HL-60 (cell line): Measurements from ENCODE around the gene ROR1.

Experiments
- DNase-seq, 2 experiments: peaks; one replicate each; pipeline ENCODE4 v3.0.0-alpha.2; 2010 to 2020; ENCODE audit warnings: low read depth in 1 of 2, low spot score in 1 of 2
- H3K27ac ChIP-seq: fragments of 250-450 bp; sonication (Bioruptor Pico); replicated peaks from 2 replicates; pipeline ENCODE4 v1.5.1; 2020; ENCODE audit warnings: mild to moderate bottlenecking, moderate library complexity
- H3K27me3 ChIP-seq: fragments of 250-450 bp; sonication (Bioruptor Pico); 2 replicates; pipeline ENCODE4 v1.5.1; 2021; ENCODE audit warnings: mild to moderate bottlenecking, moderate library complexity; ENCODE audit not compliant: insufficient read depth, poor library complexity, severe bottlenecking
- H3K4me3 ChIP-seq: replicated peaks from 2 replicates; pipeline ENCODE4 v1.5.1; 2011; ENCODE audit warnings: mild to moderate bottlenecking, control low read depth, low read length; ENCODE audit not compliant: insufficient read depth
- GABPA ChIP-seq: IDR thresholded peaks from 2 replicates; pipeline ENCODE4 v1.6.1; 2012; ENCODE audit warnings: low read depth
- POLR2AphosphoS5 ChIP-seq: IDR thresholded peaks from 2 replicates; pipeline ENCODE4 v1.6.1; 2012; ENCODE audit warnings: low read depth
- REST ChIP-seq: IDR thresholded peaks from 2 replicates; pipeline ENCODE4 v1.6.1; 2012; ENCODE audit warnings: low read depth; ENCODE audit not compliant: insufficient replicate concordance
- SPI1 ChIP-seq: IDR thresholded peaks from 2 replicates; pipeline ENCODE4 v1.6.1; 2012; ENCODE audit warnings: low read depth, mild to moderate bottlenecking, borderline replicate concordance
- TF ChIP-seq, protein P1 (sequence below): IDR thresholded peaks from one replicate; pipeline ENCODE4 v1.5.1; 2011; ENCODE audit warnings: low read length, control low read depth, inconsistent platforms; ENCODE audit not compliant: insufficient read depth

ROR1 gene

GRCh38 chr1:64061430-64062104 lies 287.8 kb downstream of the ROR1 start:
- DNase-seq: no peak
- no peaks in the 10 kb centered on the region for H3K27me3 ChIP-seq
- TF ChIP-seq SPI1: no peak
- no peak for TF ChIP-seq REST
- TF ChIP-seq, protein P1, sequence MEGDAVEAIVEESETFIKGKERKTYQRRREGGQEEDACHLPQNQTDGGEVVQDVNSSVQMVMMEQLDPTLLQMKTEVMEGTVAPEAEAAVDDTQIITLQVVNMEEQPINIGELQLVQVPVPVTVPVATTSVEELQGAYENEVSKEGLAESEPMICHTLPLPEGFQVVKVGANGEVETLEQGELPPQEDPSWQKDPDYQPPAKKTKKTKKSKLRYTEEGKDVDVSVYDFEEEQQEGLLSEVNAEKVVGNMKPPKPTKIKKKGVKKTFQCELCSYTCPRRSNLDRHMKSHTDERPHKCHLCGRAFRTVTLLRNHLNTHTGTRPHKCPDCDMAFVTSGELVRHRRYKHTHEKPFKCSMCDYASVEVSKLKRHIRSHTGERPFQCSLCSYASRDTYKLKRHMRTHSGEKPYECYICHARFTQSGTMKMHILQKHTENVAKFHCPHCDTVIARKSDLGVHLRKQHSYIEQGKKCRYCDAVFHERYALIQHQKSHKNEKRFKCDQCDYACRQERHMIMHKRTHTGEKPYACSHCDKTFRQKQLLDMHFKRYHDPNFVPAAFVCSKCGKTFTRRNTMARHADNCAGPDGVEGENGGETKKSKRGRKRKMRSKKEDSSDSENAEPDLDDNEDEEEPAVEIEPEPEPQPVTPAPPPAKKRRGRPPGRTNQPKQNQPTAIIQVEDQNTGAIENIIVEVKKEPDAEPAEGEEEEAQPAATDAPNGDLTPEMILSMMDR: no peak
- no peak for TF ChIP-seq GABPA
- no peak for TF ChIP-seq POLR2AphosphoS5
- H3K4me3 ChIP-seq: no peak overlapping the region
- no peak overlapping the region for H3K27ac ChIP-seq

- no peak for DNase-seq
- no peaks in the 10 kb centered on the region for H3K27me3 ChIP-seq
- H3K27ac ChIP-seq: no peak overlapping the region
- TF ChIP-seq POLR2AphosphoS5 (no peak), SPI1 (no peak), REST (no peak), GABPA (no peak)
- TF ChIP-seq, protein P1: no peak
- H3K4me3 ChIP-seq: no peak overlapping the region
Observed at GRCh38 chr1:64062529-64062928, 288.7 kb downstream of the ROR1 start.

- no peak overlapping the region for H3K27ac ChIP-seq
- no peak overlapping the region for H3K4me3 ChIP-seq
- H3K27me3 ChIP-seq: no peaks in the 10 kb centered on the region
- no peak for TF ChIP-seq REST
- TF ChIP-seq GABPA: no peak
- TF ChIP-seq POLR2AphosphoS5: no peak
- TF ChIP-seq, protein P1: no peak
- no peak for TF ChIP-seq SPI1
- no peak for DNase-seq
Observed at GRCh38 chr1:64062941-64063581, 289.2 kb downstream of the ROR1 start.
